ENCODE results near the gene UNC13C. TPM values are rescaled to one million over a fixed set of nuclear protein-coding genes. Genes with fewer than 3 reads are reported as not detected.
A peak's percentile ranks its signal among the peaks of the same experiment; 100 is the strongest.

The UNC13C gene
- total and polyA plus RNA-seq, 2 of the 13 experiments (the other 11 are each of a cell fraction or from before 2014, with no cell fraction given) = 0.04 TPM; not detected in 1

DNA sequence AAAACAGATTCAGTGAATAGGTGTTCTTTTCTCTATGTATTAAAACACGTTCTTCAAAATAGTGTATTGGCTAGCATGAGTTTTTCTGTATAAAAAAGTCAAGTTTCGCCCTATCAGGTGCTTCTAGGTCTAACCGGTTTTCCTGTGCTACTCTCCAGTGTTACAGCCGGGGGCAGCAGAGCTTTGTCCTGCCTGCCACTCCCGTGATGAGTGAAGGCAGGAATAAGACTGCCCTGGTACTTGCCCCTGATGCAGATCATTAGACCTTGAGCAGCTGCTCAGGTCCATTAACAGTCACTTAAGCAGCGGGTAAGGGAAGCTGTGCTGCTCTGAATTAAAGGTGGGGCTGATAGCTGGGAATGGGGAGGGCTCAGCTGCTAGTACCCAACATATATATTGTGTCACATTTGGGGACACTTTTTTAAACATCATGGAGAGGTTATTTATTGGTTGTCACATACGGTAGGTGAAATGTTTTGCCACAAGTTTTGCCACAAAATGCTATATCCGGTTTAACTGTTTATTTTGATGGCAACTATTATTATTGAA lies 1.3 kb upstream of the UNC13C start:
- Histone ChIP-seq H3K79me2 (ENCODE audit: insufficient read depth, low read length) (no peaks in the 10 kb centered on the region), H3K4me3 (replicated peaks in 1 of 3; ENCODE audit: insufficient read depth in 1 of 3, low read depth in 2 of 3, low read length in 3 of 3) (no peak overlapping the region), H3K4me1 (ENCODE audit: insufficient read depth, low read length) (0 out of 2 replicates have a peak, but pooled peaks cover 12% of the 10 kb centered on the region), H4K20me1 (ENCODE audit: insufficient read depth, low read length) (no peaks in the 10 kb centered on the region), H2AFZ (ENCODE audit: low read length) (no peak overlapping the region), H3K4me2 (ENCODE audit: low read depth, low read length) (no peak overlapping the region), H3K27ac (ENCODE audit: extremely low read length, insufficient read depth, low read length) (no peak overlapping the region), H3K9ac (ENCODE audit: insufficient read depth, low read depth, low read length) (no peak overlapping the region), H3K27me3 (ENCODE audit: control insufficient read depth in 1 of 2, insufficient read depth in 2 of 2, low read length in 2 of 2) (peaks cover 0 to 31% of the 10 kb centered on the region in 2 experiments; a peak in 2 of 5 replicates), H3K36me3 (replicated peaks in 1 of 2; ENCODE audit: control insufficient read depth in 1 of 2, insufficient read depth in 2 of 2, low read length in 2 of 2) (no peaks in the 10 kb centered on the region), H3K9me3 (ENCODE audit: low read length) (no peaks in the 10 kb centered on the region)
- ATAC-seq (peak; percentile 92), FAIRE-seq (no peak), DNase-seq (ENCODE audit: low spot score) (peak; percentile 5)
- in situ Hi-C loops (cut with HindIII; ENCODE audit: extremely low pct_ligation_motif_present, low pct_unique_long_range_greater_than_20kb) (no loop called here), intact Hi-C loops (cut with micrococcal nuclease; ENCODE audit: unreplicated experiment) (no loop called here)
- 12% methylated on average over 8 of the region's 8 CpGs for whole genome bisulfite sequencing (ENCODE audit: low lambda C conversion rate)
- TF ChIP-seq ZNF768 (CRISPR knock-in tag; IDR thresholded peaks at IDR 0.05) = no peak
- no peak for TF ChIP-seq CEBPG (CRISPR knock-in tag; IDR thresholded peaks at IDR 0.05)
- TF ChIP-seq ZNF30 (CRISPR knock-in tag; IDR thresholded peaks at IDR 0.05) = no peak
- no peak for TF ChIP-seq ETV6 (CRISPR knock-in tag; conservative IDR thresholded peaks at IDR 0.05)
- no peak for TF ChIP-seq ZNF564 (CRISPR knock-in tag; IDR thresholded peaks at IDR 0.05)
- TF ChIP-seq GABPA (IDR thresholded peaks at IDR 0.05; ENCODE audit: low read depth, low read length) = no peak
- TF ChIP-seq GABPA (CRISPR knock-in tag; IDR thresholded peaks at IDR 0.05; ENCODE audit: low read depth) = no peak
- TF ChIP-seq, protein P1, sequence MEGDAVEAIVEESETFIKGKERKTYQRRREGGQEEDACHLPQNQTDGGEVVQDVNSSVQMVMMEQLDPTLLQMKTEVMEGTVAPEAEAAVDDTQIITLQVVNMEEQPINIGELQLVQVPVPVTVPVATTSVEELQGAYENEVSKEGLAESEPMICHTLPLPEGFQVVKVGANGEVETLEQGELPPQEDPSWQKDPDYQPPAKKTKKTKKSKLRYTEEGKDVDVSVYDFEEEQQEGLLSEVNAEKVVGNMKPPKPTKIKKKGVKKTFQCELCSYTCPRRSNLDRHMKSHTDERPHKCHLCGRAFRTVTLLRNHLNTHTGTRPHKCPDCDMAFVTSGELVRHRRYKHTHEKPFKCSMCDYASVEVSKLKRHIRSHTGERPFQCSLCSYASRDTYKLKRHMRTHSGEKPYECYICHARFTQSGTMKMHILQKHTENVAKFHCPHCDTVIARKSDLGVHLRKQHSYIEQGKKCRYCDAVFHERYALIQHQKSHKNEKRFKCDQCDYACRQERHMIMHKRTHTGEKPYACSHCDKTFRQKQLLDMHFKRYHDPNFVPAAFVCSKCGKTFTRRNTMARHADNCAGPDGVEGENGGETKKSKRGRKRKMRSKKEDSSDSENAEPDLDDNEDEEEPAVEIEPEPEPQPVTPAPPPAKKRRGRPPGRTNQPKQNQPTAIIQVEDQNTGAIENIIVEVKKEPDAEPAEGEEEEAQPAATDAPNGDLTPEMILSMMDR (CRISPR knock-in tag; IDR thresholded peaks at IDR 0.05) = peak; percentile 60
- TF ChIP-seq, protein P2, sequence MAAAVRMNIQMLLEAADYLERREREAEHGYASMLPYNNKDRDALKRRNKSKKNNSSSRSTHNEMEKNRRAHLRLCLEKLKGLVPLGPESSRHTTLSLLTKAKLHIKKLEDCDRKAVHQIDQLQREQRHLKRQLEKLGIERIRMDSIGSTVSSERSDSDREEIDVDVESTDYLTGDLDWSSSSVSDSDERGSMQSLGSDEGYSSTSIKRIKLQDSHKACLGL (CRISPR knock-in tag; IDR thresholded peaks at IDR 0.05) = no peak
- no peak for TF ChIP-seq ZNF484 (CRISPR knock-in tag; IDR thresholded peaks at IDR 0.05; ENCODE audit: borderline replicate concordance, low read depth)
- no peak for TF ChIP-seq ZFP36L1 (CRISPR knock-in tag; IDR thresholded peaks at IDR 0.05)
- TF ChIP-seq MZF1 (CRISPR knock-in tag; IDR thresholded peaks at IDR 0.05; ENCODE audit: borderline replicate concordance) = no peak
- no peak for TF ChIP-seq ZFP62 (CRISPR knock-in tag; IDR thresholded peaks at IDR 0.05)
- TF ChIP-seq, protein P3, sequence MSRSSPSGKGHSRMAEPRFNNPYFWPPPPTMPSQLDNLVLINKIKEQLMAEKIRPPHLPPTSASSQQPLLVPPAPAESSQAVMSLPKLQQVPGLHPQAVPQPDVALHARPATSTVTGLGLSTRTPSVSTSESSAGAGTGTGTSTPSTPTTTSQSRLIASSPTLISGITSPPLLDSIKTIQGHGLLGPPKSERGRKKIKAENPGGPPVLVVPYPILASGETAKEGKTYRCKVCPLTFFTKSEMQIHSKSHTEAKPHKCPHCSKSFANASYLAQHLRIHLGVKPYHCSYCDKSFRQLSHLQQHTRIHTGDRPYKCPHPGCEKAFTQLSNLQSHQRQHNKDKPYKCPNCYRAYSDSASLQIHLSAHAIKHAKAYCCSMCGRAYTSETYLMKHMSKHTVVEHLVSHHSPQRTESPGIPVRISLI (CRISPR knock-in tag; IDR thresholded peaks at IDR 0.05; ENCODE audit: borderline replicate concordance) = no peak
- no peak for TF ChIP-seq NFIC (IDR thresholded peaks at IDR 0.05; ENCODE audit: low read length)
- TF ChIP-seq ZNF331 (CRISPR knock-in tag; IDR thresholded peaks at IDR 0.05) = no peak
- TF ChIP-seq SMC3 (IDR thresholded peaks at IDR 0.05; ENCODE audit: low read length) = peak; percentile 43; the same call in 1 of the 2 replicates
- TF ChIP-seq HDAC1 (CRISPR knock-in tag; IDR thresholded peaks at IDR 0.05) = no peak
- 0 out of 2 replicates have a peak, but pooled peaks have one; percentile 11 for TF ChIP-seq RAD21 (CRISPR knock-in tag; IDR thresholded peaks at IDR 0.05)
- TF ChIP-seq MYC (CRISPR knock-in tag; IDR thresholded peaks at IDR 0.05; ENCODE audit: borderline replicate concordance) = no peak
- TF ChIP-seq STAG1 (CRISPR knock-in tag; IDR thresholded peaks at IDR 0.05) = peak; percentile 66
- no TSS peak for BruUV-seq (replicated peaks)
- ChIA-PET CTCF (ENCODE audit: low intra/inter-chr PET ratio, low total read pairs) (no interaction called here), POLR2A (no interaction called here)
